Body of pancreas (tissue), 4 donors: ENCODE measurements around the gene CACNA1F.

ENCODE experiments used
- POLR2A ChIP-seq, 3 donors: fragments of 450-650 bp; IDR thresholded peaks; one replicate each; pipeline ENCODE4 v1.6.1; 2016; ENCODE audit warnings: antibody characterized with exemption in 3 of 3, mild to moderate bottlenecking in 2 of 3
- TF ChIP-seq, protein P1 (sequence below), 7 experiments: fragments of 450-650 bp in 4 of 7; fragments of 200-600 bp in 3 of 7; sonication (generic) in 3 of 7; IDR thresholded peaks; one replicate each; pipeline ENCODE4 v1.5.1; 2016 to 2019; ENCODE audit warnings: antibody characterized with exemption in 7 of 7

DNA sequence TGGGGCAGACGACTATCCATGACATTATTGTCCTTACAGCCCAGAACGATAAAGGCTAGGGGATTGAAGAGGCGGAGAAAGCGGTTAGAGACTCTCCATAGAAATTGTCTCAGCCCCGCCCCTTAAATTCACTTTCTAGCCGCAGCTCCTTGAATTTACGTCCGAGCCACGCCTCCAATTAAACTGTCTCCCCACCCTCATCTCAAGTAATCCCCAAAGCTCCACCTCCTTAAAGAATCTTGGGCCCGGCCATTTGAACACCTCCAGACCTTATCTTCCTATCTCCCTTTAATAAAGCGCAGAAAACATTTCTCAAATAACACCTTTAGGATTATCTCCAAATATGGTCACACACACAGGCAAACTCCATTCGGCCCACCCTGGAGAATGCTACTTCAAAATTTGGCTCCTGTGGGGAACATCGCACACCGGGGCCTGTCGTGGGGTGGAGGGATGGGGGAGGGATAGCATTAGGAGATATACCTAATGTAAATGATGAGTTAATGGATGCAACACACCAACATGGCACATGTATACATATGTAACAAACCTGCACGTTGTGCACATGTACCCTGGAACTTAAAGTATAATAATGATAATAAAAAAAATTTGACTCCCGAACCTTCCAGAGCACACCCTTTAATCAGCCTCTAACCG, 77.8 kb downstream of the CACNA1F start:
- TF ChIP-seq, protein P1, sequence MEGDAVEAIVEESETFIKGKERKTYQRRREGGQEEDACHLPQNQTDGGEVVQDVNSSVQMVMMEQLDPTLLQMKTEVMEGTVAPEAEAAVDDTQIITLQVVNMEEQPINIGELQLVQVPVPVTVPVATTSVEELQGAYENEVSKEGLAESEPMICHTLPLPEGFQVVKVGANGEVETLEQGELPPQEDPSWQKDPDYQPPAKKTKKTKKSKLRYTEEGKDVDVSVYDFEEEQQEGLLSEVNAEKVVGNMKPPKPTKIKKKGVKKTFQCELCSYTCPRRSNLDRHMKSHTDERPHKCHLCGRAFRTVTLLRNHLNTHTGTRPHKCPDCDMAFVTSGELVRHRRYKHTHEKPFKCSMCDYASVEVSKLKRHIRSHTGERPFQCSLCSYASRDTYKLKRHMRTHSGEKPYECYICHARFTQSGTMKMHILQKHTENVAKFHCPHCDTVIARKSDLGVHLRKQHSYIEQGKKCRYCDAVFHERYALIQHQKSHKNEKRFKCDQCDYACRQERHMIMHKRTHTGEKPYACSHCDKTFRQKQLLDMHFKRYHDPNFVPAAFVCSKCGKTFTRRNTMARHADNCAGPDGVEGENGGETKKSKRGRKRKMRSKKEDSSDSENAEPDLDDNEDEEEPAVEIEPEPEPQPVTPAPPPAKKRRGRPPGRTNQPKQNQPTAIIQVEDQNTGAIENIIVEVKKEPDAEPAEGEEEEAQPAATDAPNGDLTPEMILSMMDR (IDR thresholded peaks at IDR 0.05), result no peak
- no peak for TF ChIP-seq POLR2A (IDR thresholded peaks at IDR 0.05)
